NCI-H460 (cell line): Measurements from ENCODE around the gene ZNF507. TPM values are rescaled to one million over a fixed set of nuclear protein-coding genes. Genes with fewer than 3 reads are reported as not detected.
A peak's percentile ranks its signal among the peaks of the same experiment; 100 is the strongest.
"Not testable (repeated sequence)": the region's sequence is repeated elsewhere in the genome, so short reads cannot be mapped to it uniquely, and the experiment has no call there.

Experiments used
- DNase-seq: peaks from one replicate; pipeline ENCODE4 v3.0.0-alpha.2; 2016; ENCODE audit warnings: low read depth; ENCODE audit errors: extremely low read depth
- total RNA-seq: library from RNA; depleted of rRNA; stranded (reverse); fragments of >200 nt; shearing (Covaris generic); gene quantifications from 2 replicates; pipeline ENCODE4 v1.2.3, GENCODE V29; 2014; rRNA removed

Gene ZNF507
- total RNA-seq, 1 experiment from 2014 or later: 10.4 TPM

DNA sequence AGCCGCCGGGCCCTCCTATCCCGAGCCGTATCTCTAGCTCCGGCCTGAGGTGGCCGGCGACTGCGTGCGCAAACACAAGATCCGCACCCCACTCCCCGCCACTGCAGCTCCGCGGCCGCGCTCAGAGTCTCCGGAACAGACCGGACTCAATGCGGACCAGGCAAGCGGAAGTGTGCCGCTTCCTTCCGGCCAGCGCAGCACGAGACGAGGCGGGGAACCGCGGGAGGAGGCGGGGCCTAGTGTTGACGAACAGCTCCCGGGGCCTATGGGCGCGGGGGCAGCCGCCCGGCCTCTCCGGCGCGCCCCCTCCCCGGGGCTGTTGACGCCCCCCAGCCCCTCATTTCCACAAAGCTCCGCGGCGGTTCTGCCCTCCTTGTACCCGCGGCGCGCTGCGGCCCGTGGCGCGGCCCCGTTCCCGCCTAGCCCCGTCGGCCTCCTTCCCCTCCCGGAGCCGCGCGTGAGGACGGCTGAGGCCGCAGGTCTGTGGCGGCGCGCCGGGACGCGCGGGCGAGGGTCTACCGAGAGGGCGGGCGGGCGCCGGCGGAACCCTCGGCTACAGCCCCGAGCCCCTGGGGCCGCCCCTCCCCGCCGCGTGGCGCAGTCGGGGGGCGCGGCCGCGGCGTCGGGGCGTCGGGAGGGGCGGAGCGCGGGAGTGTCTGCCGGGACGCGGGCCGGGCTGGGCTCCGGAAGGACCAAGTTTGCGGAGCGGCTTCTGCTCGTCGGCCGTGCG lies 60.2 kb downstream of the ZNF507 start, which contains the start of gene DPY19L3:
Gene DPY19L3, plus strand, starts transcription at position 340 of the 730 bp plus-strand sequence. CDS start 2,484 bp downstream, outside the sequence.
- DNase-seq: peak; percentile 78

GRCh38 chr19:32406161-32407003 lies 61.0 kb downstream of the ZNF507 start:
- no peak for DNase-seq

- no peak for DNase-seq
These were observed 61.9 kb downstream of the ZNF507 start for GRCh38 chr19:32407004-32407992.

DNA sequence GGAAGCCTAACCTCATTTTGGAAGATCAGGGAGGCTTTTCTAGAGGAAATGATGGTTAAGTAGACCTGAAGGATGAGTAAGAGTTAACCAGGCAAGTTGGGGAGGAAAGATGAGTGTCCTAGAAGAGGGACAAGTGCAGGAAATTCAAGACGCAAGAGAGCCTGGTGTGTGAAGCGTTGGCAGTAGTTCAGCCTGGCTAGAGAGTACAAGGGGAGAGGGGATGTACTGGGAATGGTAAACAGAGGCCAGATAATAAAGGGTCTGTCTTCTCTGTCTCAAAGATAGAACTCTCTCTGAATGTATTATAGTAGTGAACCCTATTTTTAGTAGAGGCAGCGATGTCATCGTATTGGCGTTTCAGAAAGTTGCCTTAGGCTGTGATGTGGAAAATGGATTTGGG lies 69.8 kb downstream of the ZNF507 start:
- no peak for DNase-seq

DNA sequence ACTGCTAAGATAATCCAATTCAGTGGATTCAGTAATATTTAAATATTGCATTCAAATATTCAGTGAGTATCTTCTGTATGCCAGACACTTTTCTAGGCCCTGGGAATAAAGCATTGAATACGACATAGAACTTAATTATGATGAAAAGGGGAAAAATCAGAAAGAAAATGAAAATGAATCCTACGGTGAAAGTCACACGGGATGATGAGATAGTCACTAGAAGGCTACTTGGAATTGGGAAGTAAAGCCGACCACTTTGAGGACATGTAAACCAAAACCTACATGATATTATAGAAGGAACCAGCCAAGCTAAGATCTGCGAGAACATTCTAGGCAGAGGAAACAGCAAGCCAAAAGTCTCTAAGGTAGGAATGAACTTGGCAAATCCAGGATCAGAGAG lies 70.3 kb downstream of the ZNF507 start:
- no peak for DNase-seq

DNA sequence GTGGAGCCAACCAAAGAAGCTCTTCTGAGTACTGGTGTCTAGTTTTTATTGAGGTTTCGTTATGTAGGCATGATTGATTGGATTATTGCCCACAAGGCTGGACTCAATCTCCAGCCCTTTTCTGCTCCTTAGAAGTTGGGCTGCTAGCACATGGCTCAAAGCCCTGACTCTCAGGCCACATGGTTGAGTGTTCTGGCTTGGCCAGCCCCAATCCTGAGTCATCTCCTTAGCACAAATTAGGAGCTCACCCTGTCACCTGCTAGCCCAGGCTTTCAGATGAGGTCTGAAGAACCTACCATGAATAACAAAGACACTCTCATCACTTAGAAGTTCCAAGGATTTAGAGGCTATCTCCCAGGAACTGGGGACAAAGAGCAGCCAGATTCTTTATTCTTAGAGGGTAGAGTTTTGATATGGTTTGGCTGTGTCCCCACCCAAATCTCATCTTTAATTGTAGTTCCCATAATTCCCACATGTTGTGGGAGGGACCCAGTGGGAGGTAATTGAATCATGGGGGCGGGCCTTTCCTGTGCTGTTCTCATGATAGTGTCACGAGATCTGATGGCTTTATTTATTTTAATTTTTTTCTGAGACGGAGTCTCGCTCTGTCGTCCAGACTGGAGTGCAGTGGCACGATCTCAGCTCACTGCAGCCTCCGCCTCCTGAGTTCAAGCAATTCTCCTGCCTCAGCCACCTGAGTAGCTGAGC lies 71.5 kb downstream of the ZNF507 start:
- DNase-seq: no peak

DNA sequence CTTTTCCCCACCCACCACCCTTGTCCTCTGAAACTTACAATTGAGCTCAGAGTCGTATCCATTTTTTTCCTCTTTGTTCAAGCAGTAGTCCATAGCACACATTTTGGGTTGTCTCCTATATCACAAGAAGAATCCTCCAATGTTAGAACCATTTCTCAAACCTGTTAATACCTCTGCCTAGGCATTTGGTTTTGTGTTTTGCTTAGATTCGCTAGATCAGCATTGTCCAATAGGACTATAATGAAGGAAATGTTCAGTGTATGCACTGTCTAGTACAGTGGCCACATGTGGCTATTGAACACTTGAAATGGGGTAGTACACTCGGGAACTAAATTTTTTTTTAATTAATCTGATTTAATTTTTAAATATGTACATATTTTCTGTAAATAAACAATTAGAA lies 72.7 kb downstream of the ZNF507 start:
- no peak for DNase-seq

GRCh38 chr19:32421589-32422361 lies 76.4 kb downstream of the ZNF507 start:
- DNase-seq: no peak

- no peak for DNase-seq
These were observed 77.0 kb downstream of the ZNF507 start for GRCh38 chr19:32422435-32422834.

DNA sequence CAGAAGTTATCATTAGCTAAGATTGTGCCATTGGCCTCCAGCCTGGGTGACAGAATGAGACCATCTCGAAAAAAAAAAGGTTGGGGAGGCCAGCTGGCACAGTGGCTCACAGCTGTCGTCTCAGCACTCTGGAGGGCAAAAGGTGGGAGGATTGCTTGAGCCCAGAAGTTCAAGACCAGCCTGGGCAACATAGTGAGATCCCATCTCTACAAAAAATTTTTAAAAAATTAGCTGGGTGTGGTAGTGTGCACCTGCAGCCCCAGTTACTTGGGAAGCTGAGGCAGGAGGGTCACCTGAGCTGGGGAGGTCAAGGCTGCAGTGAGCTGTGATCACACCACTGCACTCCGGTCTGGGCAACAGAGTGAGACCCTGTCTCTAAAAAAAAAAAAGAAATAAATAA lies 78.5 kb downstream of the ZNF507 start:
- DNase-seq: not testable (repeated sequence)

- DNase-seq: no peak
These were observed 82.1 kb downstream of the ZNF507 start for GRCh38 chr19:32427536-32427935.

GRCh38 chr19:32436692-32437091 lies 91.3 kb downstream of the ZNF507 start:
- no peak for DNase-seq

DNA sequence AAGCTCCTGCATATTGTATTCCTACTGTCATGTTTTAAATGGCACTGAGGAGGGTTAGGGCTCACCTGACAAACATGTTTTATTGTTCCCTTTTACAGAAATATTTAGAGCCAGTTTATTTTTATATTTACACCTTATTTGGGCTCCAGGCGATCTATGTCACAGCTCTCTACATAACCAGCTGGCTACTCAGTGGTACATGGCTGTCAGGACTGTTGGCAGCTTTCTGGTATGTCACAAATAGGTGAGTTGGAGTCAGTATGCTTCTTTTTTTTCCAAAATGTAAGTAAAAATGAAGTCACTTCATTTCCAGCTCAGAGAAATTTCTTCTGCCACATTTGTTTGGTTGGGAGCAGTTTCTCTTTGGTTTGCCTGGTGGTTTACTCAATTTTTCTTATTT lies 91.7 kb downstream of the ZNF507 start:
- DNase-seq: no peak

Other genes starting within 250 kb of the ZNF507 start
- 10.0 and 11.4 TPM in 2 replicates for gene DPY19L3, start 60.2 kb downstream of the ZNF507 start, total RNA-seq
- 135 and 142 TPM in 2 replicates for gene PDCD5, start 235.6 kb downstream of the ZNF507 start, total RNA-seq